Middle frontal gyrus (tissue), 1 donor: ENCODE data around the gene OSBPL1A.

Source experiments
- DNase-seq: peaks from one replicate; pipeline ENCODE4 v3.0.0-alpha.2; 2015; ENCODE audit warnings: low spot score; ENCODE audit errors: extremely low spot score

OSBPL1A gene

GRCh38 chr18:24268784-24269550, 128.7 kb downstream of the OSBPL1A start:
- DNase-seq, result no peak

- no peak for DNase-seq
Observed at GRCh38 chr18:24267878-24268277, 129.7 kb downstream of the OSBPL1A start.

- no peak for DNase-seq
Observed at GRCh38 chr18:24266131-24266530, 131.5 kb downstream of the OSBPL1A start.

GRCh38 chr18:24265502-24266064, 132.0 kb downstream of the OSBPL1A start:
- no peak for DNase-seq

GRCh38 chr18:24263050-24263449, 134.6 kb downstream of the OSBPL1A start:
- DNase-seq, result no peak

GRCh38 chr18:24262087-24262486, 135.5 kb downstream of the OSBPL1A start:
- DNase-seq, result no peak

- no peak for DNase-seq
Observed at GRCh38 chr18:24259869-24260641, 137.6 kb downstream of the OSBPL1A start.

- DNase-seq, result no peak
Observed at GRCh38 chr18:24254071-24254470, 143.6 kb downstream of the OSBPL1A start.

GRCh38 chr18:24249716-24250115, 147.9 kb downstream of the OSBPL1A start:
- DNase-seq, result no peak

- DNase-seq, result no peak
Observed at GRCh38 chr18:24248359-24248758, 149.3 kb downstream of the OSBPL1A start.

GRCh38 chr18:24246143-24246542, 151.5 kb downstream of the OSBPL1A start:
- no peak for DNase-seq

GRCh38 chr18:24244698-24245097, 152.9 kb downstream of the OSBPL1A start:
- DNase-seq, result no peak

- DNase-seq, result no peak
Observed at GRCh38 chr18:24243677-24244076, 153.9 kb downstream of the OSBPL1A start.

- no peak for DNase-seq
Observed at GRCh38 chr18:24239341-24239740, 158.3 kb downstream of the OSBPL1A start.

- no peak for DNase-seq
Observed at GRCh38 chr18:24238387-24238786, 159.2 kb downstream of the OSBPL1A start.

- no peak for DNase-seq
Observed at GRCh38 chr18:24234850-24235418, 162.7 kb downstream of the OSBPL1A start.

GRCh38 chr18:24234330-24234729, 163.3 kb downstream of the OSBPL1A start:
- no peak for DNase-seq

- DNase-seq, result no peak
Observed at GRCh38 chr18:24232800-24233199, 164.8 kb downstream of the OSBPL1A start.

GRCh38 chr18:24231773-24232735, 165.6 kb downstream of the OSBPL1A start:
- no peak for DNase-seq

GRCh38 chr18:24230766-24231165, 166.9 kb downstream of the OSBPL1A start:
- DNase-seq, result no peak

GRCh38 chr18:24228667-24229041, 169.0 kb downstream of the OSBPL1A start:
- no peak for DNase-seq
